Panc1 (cell line): ENCODE data around the gene PRDX6. TPM values are rescaled to one million over a fixed set of nuclear protein-coding genes. Genes with fewer than 3 reads are reported as not detected.

Experiments
- ATAC-seq: fragments of 200-7000 bp; cut with Tn5 transposase; 2 replicates; pipeline ENCODE4 v1.9.1; 2020; ENCODE audit warnings: mild to moderate bottlenecking, moderate library complexity
- BruUV-seq: library from RNA; stranded (reverse); fragments of 400-500 nt; replicated peaks from 2 replicates; lab custom pipeline; 2021; lab: Mats Ljungman, UMichigan
- CTCF ChIA-PET: fragments of 300-600 bp; sonication (Branson Sonifier 250); formaldehyde crosslinking; loops from one replicate; lab custom pipeline; 2022; ENCODE audit warnings: antibody characterized with exemption; lab: Charles Lee
- POLR2A ChIA-PET: fragments of 300-600 bp; sonication (Branson Sonifier 250); formaldehyde crosslinking; loops from one replicate; lab custom pipeline; 2022; ENCODE audit warnings: antibody characterized with exemption; lab: Charles Lee
- DNase-seq: peaks from one replicate; pipeline ENCODE4 v3.0.0-alpha.2; 2010; ENCODE audit warnings: low read depth, low spot score
- H3K27ac ChIP-seq: 2 replicates; pipeline ENCODE4 v1.5.1; 2011; ENCODE audit warnings: mild to moderate bottlenecking, low read length, inconsistent platforms
- H3K27me3 ChIP-seq: fragments of 200-500 bp; sonication (Bioruptor generic); 2 replicates; pipeline ENCODE4 v1.6.0; 2014; ENCODE audit warnings: low read length, inconsistent platforms; ENCODE audit not compliant: control insufficient read depth, insufficient read depth
- H3K36me3 ChIP-seq: fragments of 200-500 bp; sonication (Bioruptor generic); 2 replicates; pipeline ENCODE4 v1.5.1; 2014; ENCODE audit warnings: inconsistent platforms, mild to moderate bottlenecking, low read length, moderate library complexity; ENCODE audit not compliant: control insufficient read depth, insufficient read depth
- H3K4me1 ChIP-seq: 2 replicates; pipeline ENCODE4 v1.5.1; 2011; ENCODE audit warnings: inconsistent platforms, mild to moderate bottlenecking, low read length, moderate library complexity; ENCODE audit not compliant: control insufficient read depth, insufficient read depth
- H3K4me3 ChIP-seq, 2 experiments: 2 replicates each; pipeline ENCODE4 v1.5.1; 2011 to 2012; ENCODE audit warnings: low read depth in 2 of 2, low read length in 2 of 2, mild to moderate bottlenecking in 2 of 2, inconsistent platforms in 1 of 2, moderate library complexity in 1 of 2
- H3K9me3 ChIP-seq: fragments of 200-500 bp; sonication (Bioruptor generic); 2 replicates; pipeline ENCODE4 v1.5.1; 2014; ENCODE audit warnings: low read depth, mild to moderate bottlenecking, inconsistent platforms, low read length, moderate library complexity; ENCODE audit not compliant: control insufficient read depth, insufficient read depth
- CTCF ChIP-seq: fragments of 450-650 bp; IDR thresholded peaks from 2 replicates; pipeline ENCODE4 v1.5.1; 2017; ENCODE audit warnings: mild to moderate bottlenecking
- POLR2AphosphoS5 ChIP-seq: IDR thresholded peaks from 2 replicates; pipeline ENCODE4 v1.6.1; 2012; ENCODE audit warnings: mild to moderate bottlenecking, low read depth, low read length, moderate library complexity
- REST ChIP-seq, 2 experiments: IDR thresholded peaks; 2 replicates each; pipeline ENCODE4 v1.6.1; 2011 to 2012; ENCODE audit warnings: low read depth in 2 of 2, control low read depth in 1 of 2, low read length in 1 of 2, mild to moderate bottlenecking in 1 of 2, moderate library complexity in 1 of 2; ENCODE audit not compliant: insufficient read depth in 1 of 2
- SIN3A ChIP-seq: IDR thresholded peaks from 2 replicates; pipeline ENCODE4 v1.6.1; 2012; ENCODE audit warnings: low read depth, mild to moderate bottlenecking, low read length, moderate library complexity, borderline replicate concordance; ENCODE audit not compliant: insufficient read depth
- TCF7L2 ChIP-seq: IDR thresholded peaks from 2 replicates; pipeline ENCODE4 v1.6.1; 2011; ENCODE audit warnings: mild to moderate bottlenecking, low read depth, low read length, inconsistent platforms
- in situ Hi-C: cut with HindIII; loops from 2 replicates; pipeline ENCODE4 v1.10.0; 2016; ENCODE audit warnings: low sequenced_read_pairs, low pct_unique_long_range_greater_than_20kb
- intact Hi-C: fragments of 100-400 bp; cut with micrococcal nuclease; formaldehyde crosslinking; loops from one replicate; pipeline ENCODE4 v1.10.0; 2022; ENCODE audit not compliant: unreplicated experiment
- total RNA-seq: library from RNA; stranded (reverse); gene quantifications from one replicate; pipeline ENCODE4 v1.2.1, GENCODE V29; 2021; ENCODE audit not compliant: unreplicated experiment

The PRDX6 gene
- total RNA-seq, 1 experiment from 2014 or later: 157 TPM

DNA sequence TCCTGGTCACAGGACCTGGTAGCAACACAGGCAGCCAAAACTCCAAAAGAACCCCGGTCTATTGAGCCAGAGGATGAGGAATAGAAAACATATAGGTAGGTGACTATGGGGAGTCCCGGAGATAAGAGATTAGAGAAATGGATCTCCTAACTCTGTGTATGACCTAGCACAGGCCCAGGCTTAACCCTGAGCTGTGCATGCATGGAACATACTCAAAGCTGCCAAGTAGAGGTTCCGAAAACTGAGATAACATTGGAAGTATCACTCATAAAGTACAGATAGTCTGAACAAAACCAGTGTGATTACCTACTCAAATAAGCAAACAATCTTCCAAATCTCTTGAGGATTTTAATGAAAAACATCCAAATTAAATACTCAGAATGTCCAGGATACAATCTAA lies 31.5 kb upstream of the PRDX6 start:
- ChIA-PET POLR2A (no interaction called here), CTCF (no interaction called here)
- DNase-seq (no peak), ATAC-seq (no peak)
- no peak overlapping the region for H3K27ac ChIP-seq
- H3K4me3 ChIP-seq: no peak overlapping the region
- no peaks in the 10 kb centered on the region for H3K27me3 ChIP-seq
- no peaks in the 10 kb centered on the region for H3K36me3 ChIP-seq
- TF ChIP-seq REST (IDR thresholded peaks at IDR 0.05; ENCODE audit: insufficient read depth in 1 of 2, low read depth in 2 of 2, low read length in 1 of 2) (no peak), CTCF (no peak), SIN3A (no peak), POLR2AphosphoS5 (no peak), TCF7L2 (no peak)
- in situ Hi-C loops: no loop called here
- intact Hi-C loops: no loop called here
- no peaks in the 10 kb centered on the region for H3K4me1 ChIP-seq
- BruUV-seq: no TSS peak
- H3K9me3 ChIP-seq: no peaks in the 10 kb centered on the region

DNA sequence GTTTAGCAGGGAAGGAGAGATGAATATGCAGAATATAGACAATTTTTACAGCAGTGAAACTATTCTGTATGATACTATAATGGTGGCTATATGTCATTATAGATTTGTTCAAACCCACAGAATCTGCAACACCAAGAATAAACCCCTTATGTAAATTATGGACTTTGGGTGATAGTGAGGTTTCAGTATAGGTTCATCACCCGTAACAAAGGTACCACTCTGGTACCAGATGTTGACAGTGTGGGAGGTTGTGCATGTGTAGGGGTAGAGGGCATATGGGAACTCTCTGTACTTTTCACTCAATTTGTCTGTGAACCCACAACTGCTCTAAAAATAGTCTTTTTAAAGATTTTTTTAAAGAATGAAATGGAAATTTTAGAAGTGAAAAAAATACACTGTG lies 29.9 kb upstream of the PRDX6 start:
- no peak for ATAC-seq
- in situ Hi-C loops: no loop called here
- H3K36me3 ChIP-seq: no peaks in the 10 kb centered on the region
- no peak overlapping the region for H3K27ac ChIP-seq
- TF ChIP-seq CTCF (no peak), POLR2AphosphoS5 (no peak), TCF7L2 (no peak), REST (IDR thresholded peaks at IDR 0.05; ENCODE audit: insufficient read depth in 1 of 2, low read depth in 2 of 2, low read length in 1 of 2) (no peak), SIN3A (no peak)
- no peak overlapping the region for H3K4me3 ChIP-seq
- no peaks in the 10 kb centered on the region for H3K4me1 ChIP-seq
- no TSS peak for BruUV-seq
- no peaks in the 10 kb centered on the region for H3K27me3 ChIP-seq
- DNase-seq: no peak
- intact Hi-C loops: no loop called here
- ChIA-PET POLR2A (no interaction called here), CTCF (no interaction called here)
- H3K9me3 ChIP-seq: no peaks in the 10 kb centered on the region
